C4-2B (cell line): ENCODE data around the gene CHST11.

Experiments used
- H3K27ac ChIP-seq: fragments of 450-650 bp; 2 replicates; pipeline ENCODE4 v1.5.1; 2017
- CTCF ChIP-seq: fragments of 450-650 bp; conservative IDR thresholded peaks from 2 replicates; pipeline ENCODE4 v1.5.1; 2017; ENCODE audit warnings: mild to moderate bottlenecking
- ZFX ChIP-seq: fragments of 450-650 bp; IDR thresholded peaks from 2 replicates; pipeline ENCODE4 v1.6.1; 2017

The CHST11 gene

DNA sequence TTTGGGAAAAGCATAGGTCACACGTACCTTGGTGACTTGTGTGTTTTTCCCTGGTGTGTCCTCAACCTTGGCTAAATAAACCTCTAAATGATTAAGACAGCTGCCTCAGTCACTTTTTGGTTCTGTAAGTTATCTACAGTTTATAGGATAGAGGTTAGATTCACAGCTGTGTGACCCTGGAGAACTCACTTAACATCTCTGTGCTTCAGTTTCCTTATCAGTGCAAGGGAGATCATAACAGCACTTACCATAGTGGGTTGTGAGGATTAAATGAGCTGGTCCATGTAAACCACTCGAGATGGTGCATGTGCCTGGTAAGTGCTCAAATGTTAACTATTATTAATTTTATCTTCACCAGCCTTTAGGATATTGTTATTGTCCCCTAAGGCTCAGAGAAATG, 35.4 kb upstream of the CHST11 start:
- no peak overlapping the region for H3K27ac ChIP-seq
- TF ChIP-seq ZFX: no peak
- TF ChIP-seq CTCF: no peak

DNA sequence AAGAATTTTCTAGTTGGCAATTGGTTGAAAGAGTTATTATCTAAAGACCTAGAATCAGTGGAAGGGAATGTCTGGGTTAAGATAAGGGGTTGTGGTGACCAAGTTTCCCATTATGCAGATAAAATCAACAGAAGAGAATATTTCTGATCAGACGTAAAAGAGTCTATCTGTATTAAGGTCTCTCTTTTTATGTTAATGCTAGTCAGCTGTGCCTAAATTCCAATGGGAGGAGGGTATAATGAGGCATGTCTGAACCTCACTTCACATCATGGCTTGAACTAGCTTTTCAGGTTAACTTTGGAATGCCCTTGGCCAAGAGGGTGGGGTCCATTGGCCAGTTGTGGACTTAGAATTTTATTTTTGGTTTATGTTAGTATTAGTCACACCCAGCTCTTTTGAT, 34.3 kb upstream of the CHST11 start:
- TF ChIP-seq CTCF: no peak
- TF ChIP-seq ZFX: no peak
- no peak overlapping the region for H3K27ac ChIP-seq

GRCh38 chr12:104423273-104423672, 33.5 kb upstream of the CHST11 start:
- H3K27ac ChIP-seq: no peak overlapping the region
- TF ChIP-seq CTCF: no peak
- no peak for TF ChIP-seq ZFX

- no peak for TF ChIP-seq CTCF
- TF ChIP-seq ZFX: no peak
- H3K27ac ChIP-seq: no peak overlapping the region
Observed at GRCh38 chr12:104423809-104424208, 32.9 kb upstream of the CHST11 start.

DNA sequence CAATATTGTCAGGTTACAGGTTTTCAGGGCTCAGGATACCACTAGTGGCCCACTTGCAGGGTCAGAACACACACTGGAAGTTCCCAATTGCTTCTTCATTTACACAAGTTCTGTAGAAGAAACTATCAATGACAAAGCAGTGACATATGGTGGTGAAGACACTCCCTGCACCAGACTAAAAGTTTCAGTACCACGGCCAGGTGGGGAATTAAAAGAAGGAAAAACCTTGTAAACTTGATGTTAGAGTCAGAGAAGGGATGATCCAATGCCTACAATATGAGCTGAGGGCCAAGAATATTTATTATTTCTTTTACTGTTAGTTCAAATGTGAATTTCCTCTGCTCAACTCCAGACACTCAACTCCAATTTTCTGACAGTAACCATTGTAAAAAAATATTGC, 31.8 kb upstream of the CHST11 start:
- H3K27ac ChIP-seq: no peak overlapping the region
- TF ChIP-seq ZFX (no peak), CTCF (no peak)

DNA sequence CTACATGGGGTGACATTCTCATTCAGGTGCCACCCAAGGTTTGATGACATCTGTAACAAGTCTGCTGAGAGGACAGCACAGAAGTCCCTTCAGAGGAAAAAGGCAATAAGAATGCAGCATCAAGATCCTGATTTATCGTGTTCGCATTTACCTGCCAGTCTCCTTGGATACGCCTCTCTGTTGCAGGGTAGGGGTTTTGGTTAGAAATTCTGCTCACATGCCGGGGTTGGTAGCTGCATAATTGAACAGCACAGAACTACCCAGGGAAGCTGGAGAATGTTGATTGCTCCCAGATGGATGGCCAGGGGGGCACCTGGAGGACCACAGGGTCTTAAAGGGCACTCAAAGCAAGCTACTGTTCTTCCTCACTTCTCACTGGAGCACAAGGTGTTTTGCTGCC, 31.1 kb upstream of the CHST11 start:
- TF ChIP-seq ZFX: no peak
- H3K27ac ChIP-seq: no peak overlapping the region

GRCh38 chr12:104426926-104427546, 29.7 kb upstream of the CHST11 start:
- TF ChIP-seq ZFX (no peak), CTCF (no peak)
- no peak overlapping the region for H3K27ac ChIP-seq

DNA sequence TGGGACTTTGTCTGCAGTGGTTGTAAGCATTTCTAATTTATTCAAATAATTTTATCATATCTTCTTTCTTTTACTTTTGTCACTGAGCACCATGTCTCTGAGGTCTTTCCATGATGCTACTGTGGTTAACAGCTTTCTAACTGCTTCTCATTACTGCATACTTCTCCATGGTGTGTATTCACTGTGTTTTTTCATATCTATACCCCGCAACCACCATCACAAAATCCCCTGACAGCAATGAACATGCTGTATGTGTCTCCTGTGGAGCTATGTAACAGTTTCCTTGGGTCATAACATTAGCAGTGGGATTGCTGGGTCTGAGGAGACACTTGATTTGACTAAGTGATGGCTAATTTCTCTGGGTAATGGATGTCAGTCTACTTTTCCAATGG, 29.2 kb upstream of the CHST11 start:
- H3K27ac ChIP-seq: no peak overlapping the region
- TF ChIP-seq CTCF: no peak
- no peak for TF ChIP-seq ZFX
